HL-60 (cell line): ENCODE measurements around the gene TNFRSF17.

Experiments used
- CTCF ChIP-seq: IDR thresholded peaks from one replicate; pipeline ENCODE4 v1.5.1; 2011; ENCODE audit warnings: low read length, control low read depth, inconsistent platforms; ENCODE audit not compliant: insufficient read depth
- POLR2AphosphoS5 ChIP-seq: IDR thresholded peaks from 2 replicates; pipeline ENCODE4 v1.6.1; 2012; ENCODE audit warnings: low read depth

GRCh38 chr16:11992586-11993524 lies 27.8 kb downstream of the TNFRSF17 start:
- no peak for TF ChIP-seq CTCF
- TF ChIP-seq POLR2AphosphoS5, result no peak
